BJ (cell line): ENCODE data around the gene COL6A1. TPM values are rescaled to one million over a fixed set of nuclear protein-coding genes. Genes with fewer than 3 reads are reported as not detected.
"Not testable (repeated sequence)": the region's sequence is repeated elsewhere in the genome, so short reads cannot be mapped to it uniquely, and the experiment has no call there.

Experiments
- CTCF ChIA-PET: fragments of 350-600 bp; formaldehyde crosslinking; extraction: SDS; loops from one replicate; lab custom pipeline; 2021; ENCODE audit warnings: antibody characterized with exemption, inconsistent platforms; lab: Yijun Ruan, JAX
- POLR2A ChIA-PET: fragments of 300-600 bp; sonication (Branson Sonifier 250); formaldehyde crosslinking; extraction: SDS; loops from one replicate; lab custom pipeline; 2021; ENCODE audit warnings: antibody characterized with exemption; lab: Charles Lee
- DNase-seq: peaks from one replicate; pipeline ENCODE4 v3.0.0-alpha.2; 2011; ENCODE audit warnings: low read depth
- H3K27me3 ChIP-seq: 2 replicates; pipeline ENCODE4 v1.6.0; 2011; ENCODE audit warnings: low read length; ENCODE audit not compliant: control insufficient read depth, insufficient read depth
- H3K36me3 ChIP-seq: 2 replicates; pipeline ENCODE4 v1.5.1; 2011; ENCODE audit warnings: low read length; ENCODE audit not compliant: control insufficient read depth, insufficient read depth
- H3K4me3 ChIP-seq: 2 replicates; pipeline ENCODE4 v1.5.1; 2011; ENCODE audit warnings: low read depth, mild to moderate bottlenecking, control low read depth, low read length
- polyA plus RNA-seq: library from polyadenylated mRNA; depleted of rRNA; stranded (reverse); fragments of >200 nt; gene quantifications from 2 replicates; pipeline ENCODE4 v1.2.3, GENCODE V29; 2011
- TF ChIP-seq, protein P1 (sequence below): IDR thresholded peaks from 2 replicates; pipeline ENCODE4 v1.5.1; 2011; ENCODE audit warnings: low read depth, mild to moderate bottlenecking, control low read depth, inconsistent platforms, low read length, moderate library complexity; ENCODE audit not compliant: insufficient read depth

COL6A1 gene
- polyA plus RNA-seq, 1 experiment: 672 TPM

DNA sequence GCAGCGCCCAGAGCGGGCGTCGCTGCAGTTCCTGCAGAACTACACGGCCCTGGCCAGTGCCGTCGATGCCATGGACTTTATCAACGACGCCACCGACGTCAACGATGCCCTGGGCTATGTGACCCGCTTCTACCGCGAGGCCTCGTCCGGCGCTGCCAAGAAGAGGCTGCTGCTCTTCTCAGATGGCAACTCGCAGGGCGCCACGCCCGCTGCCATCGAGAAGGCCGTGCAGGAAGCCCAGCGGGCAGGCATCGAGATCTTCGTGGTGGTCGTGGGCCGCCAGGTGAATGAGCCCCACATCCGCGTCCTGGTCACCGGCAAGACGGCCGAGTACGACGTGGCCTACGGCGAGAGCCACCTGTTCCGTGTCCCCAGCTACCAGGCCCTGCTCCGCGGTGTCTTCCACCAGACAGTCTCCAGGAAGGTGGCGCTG, 22.0 kb downstream of the COL6A1 start:
- no peak overlapping the region for H3K4me3 ChIP-seq
- ChIA-PET POLR2A (no interaction called here), CTCF (no interaction called here)
- H3K27me3 ChIP-seq: no peaks in the 10 kb centered on the region
- TF ChIP-seq, protein P1, sequence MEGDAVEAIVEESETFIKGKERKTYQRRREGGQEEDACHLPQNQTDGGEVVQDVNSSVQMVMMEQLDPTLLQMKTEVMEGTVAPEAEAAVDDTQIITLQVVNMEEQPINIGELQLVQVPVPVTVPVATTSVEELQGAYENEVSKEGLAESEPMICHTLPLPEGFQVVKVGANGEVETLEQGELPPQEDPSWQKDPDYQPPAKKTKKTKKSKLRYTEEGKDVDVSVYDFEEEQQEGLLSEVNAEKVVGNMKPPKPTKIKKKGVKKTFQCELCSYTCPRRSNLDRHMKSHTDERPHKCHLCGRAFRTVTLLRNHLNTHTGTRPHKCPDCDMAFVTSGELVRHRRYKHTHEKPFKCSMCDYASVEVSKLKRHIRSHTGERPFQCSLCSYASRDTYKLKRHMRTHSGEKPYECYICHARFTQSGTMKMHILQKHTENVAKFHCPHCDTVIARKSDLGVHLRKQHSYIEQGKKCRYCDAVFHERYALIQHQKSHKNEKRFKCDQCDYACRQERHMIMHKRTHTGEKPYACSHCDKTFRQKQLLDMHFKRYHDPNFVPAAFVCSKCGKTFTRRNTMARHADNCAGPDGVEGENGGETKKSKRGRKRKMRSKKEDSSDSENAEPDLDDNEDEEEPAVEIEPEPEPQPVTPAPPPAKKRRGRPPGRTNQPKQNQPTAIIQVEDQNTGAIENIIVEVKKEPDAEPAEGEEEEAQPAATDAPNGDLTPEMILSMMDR: no peak
- peaks cover 45% of the 10 kb centered on the region for H3K36me3 ChIP-seq
- DNase-seq: no peak

DNA sequence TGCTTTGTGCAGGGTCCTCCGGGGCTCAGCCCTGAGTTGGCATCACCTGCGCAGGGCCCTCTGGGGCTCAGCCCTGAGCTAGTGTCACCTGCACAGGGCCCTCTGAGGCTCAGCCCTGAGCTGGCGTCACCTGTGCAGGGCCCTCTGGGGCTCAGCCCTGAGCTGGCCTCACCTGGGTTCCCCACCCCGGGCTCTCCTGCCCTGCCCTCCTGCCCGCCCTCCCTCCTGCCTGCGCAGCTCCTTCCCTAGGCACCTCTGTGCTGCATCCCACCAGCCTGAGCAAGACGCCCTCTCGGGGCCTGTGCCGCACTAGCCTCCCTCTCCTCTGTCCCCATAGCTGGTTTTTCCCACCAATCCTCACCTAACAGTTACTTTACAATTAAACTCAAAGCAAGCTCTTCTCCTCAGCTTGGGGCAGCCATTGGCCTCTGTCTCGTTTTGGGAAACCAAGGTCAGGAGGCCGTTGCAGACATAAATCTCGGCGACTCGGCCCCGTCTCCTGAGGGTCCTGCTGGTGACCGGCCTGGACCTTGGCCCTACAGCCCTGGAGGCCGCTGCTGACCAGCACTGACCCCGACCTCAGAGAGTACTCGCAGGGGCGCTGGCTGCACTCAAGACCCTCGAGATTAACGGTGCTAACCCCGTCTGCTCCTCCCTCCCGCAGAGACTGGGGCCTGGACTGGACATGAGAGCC, 22.7 kb downstream of the COL6A1 start:
- H3K36me3 ChIP-seq: peaks cover 40% of the 10 kb centered on the region

DNA sequence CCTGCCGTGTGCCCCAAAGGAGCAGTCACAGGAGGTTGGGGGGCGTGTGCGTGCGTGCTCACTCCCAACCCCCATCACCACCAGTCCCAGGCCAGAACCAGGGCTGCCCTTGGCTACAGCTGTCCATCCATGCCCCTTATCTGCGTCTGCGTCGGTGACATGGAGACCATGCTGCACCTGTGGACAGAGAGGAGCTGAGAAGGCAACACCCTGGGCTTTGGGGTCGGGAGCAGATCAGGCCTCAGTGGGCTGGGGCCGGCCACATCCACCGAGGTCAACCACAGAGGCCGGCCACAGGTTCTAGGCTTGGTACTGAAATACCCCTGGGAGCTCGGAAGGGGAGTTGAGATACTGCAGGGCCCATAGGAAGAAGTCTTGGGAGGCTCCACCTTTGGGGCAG, 23.5 kb downstream of the COL6A1 start:
- TF ChIP-seq, protein P1: no peak
- ChIA-PET POLR2A (no interaction called here), CTCF (interaction anchor here (1.2 kb wide), 1 partner anchor 12 kb away, joined by 3 read pairs; no protein-coding TSS in a partner anchor)
- Histone ChIP-seq H3K27me3 (no peaks in the 10 kb centered on the region), H3K4me3 (no peak overlapping the region), H3K36me3 (peaks cover 35% of the 10 kb centered on the region)
- no peak for DNase-seq

More for the DNA sequence above, 22.7 kb downstream of the COL6A1 start:
- TF ChIP-seq, protein P1: no peak
- CTCF ChIA-PET: interaction anchor here (1.2 kb wide), 1 partner anchor 12 kb away, joined by 3 read pairs; no protein-coding TSS in a partner anchor
- H3K4me3 ChIP-seq: no peak overlapping the region
- no peaks in the 10 kb centered on the region for H3K27me3 ChIP-seq
- POLR2A ChIA-PET: no interaction called here
- DNase-seq: no peak

DNA sequence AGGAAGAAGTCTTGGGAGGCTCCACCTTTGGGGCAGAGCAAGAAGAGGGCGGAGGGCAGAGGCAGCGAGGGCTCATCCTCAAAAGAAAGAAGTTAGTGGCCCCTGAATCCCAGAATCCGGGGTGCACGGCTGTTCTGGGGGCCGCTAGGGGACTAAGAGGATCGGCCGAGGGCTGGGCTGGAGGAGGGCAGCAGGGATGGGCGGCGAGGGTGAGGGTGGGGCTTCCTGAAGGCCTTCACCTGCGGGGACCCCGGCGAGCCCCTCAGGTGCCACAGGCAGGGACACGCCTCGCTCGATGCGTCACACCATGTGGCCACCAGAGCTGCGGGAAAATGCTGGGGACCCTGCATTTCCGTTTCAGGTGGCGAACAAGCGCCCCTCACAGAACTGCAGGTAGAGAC, 23.9 kb downstream of the COL6A1 start:
- ChIA-PET POLR2A (no interaction called here), CTCF (no interaction called here)
- Histone ChIP-seq H3K27me3 (no peaks in the 10 kb centered on the region), H3K4me3 (no peak overlapping the region), H3K36me3 (peaks cover 34% of the 10 kb centered on the region)
- TF ChIP-seq, protein P1: no peak
- DNase-seq: no peak

DNA sequence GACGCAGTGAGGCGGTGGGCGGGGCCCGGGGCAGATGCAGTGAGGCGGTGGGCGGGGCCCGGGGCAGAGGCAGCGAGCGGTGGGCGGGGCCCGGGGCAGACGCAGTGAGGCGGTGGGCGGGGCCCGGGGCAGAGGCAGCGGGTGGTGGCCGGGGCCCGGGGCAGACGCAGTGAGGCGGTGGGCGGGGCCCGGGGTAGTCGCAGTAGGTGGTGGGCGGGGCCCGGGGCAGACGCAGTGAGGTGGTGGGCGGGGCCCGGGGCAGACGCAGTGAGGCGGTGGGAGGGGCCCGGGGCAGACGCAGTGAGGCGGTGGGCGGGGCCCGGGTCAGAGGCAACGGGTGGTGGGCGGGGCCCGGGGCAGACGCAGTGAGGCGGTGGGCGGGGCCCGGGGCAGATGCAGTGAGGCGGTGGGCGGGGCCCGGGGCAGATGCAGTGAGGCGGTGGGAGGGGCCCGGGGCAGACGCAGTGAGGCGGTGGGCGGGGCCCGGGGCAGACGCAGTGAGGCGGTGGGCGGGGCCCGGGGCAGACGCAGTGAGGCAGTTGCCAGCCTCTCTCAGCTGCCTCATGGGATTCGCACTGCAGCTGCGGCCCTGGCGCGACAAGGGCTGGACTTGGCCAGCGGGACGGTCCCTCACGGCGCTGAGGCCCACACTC, 24.4 kb downstream of the COL6A1 start:
- CTCF ChIA-PET: interaction anchor here (2.3 kb wide), 1 partner anchor 11 kb away, joined by 9 read pairs; no protein-coding TSS in a partner anchor
- H3K27me3 ChIP-seq, POLR2A ChIA-PET, H3K4me3 ChIP-seq, DNase-seq: not testable (repeated sequence)
- H3K36me3 ChIP-seq: peaks cover 31% of the 10 kb centered on the region
